Trophoblast cell (in vitro differentiated cells and primary cell): Measurements from ENCODE around the gene FAM25G.
"Not testable (repeated sequence)": the region's sequence is repeated elsewhere in the genome, so short reads cannot be mapped to it uniquely, and the experiment has no call there.

Source experiments
- DNase-seq, 2 donors: peaks; one replicate each; pipeline ENCODE4 v3.0.0-alpha.2; 2016
- H2AFZ ChIP-seq: 2 replicates; pipeline ENCODE4 v1.6.1; 2013; ENCODE audit warnings: low read length, moderate library complexity, mild to moderate bottlenecking; ENCODE audit not compliant: insufficient read depth, poor library complexity
- H2AK5ac ChIP-seq: 2 replicates; pipeline ENCODE4 v1.6.1; 2013; ENCODE audit warnings: mild to moderate bottlenecking, low read length
- H2BK120ac ChIP-seq: 2 replicates; pipeline ENCODE4 v1.6.1; 2013; ENCODE audit warnings: low read length, mild to moderate bottlenecking, moderate library complexity; ENCODE audit not compliant: insufficient read depth, poor library complexity
- H2BK12ac ChIP-seq: 2 replicates; pipeline ENCODE4 v1.6.1; 2013; ENCODE audit warnings: mild to moderate bottlenecking, low read length, moderate library complexity
- H2BK5ac ChIP-seq: 2 replicates; pipeline ENCODE4 v1.6.1; 2013; ENCODE audit warnings: low read length, low read depth, moderate library complexity, mild to moderate bottlenecking; ENCODE audit not compliant: poor library complexity
- H3K14ac ChIP-seq: 2 replicates; pipeline ENCODE4 v1.6.1; 2013; ENCODE audit warnings: mild to moderate bottlenecking, low read length
- H3K18ac ChIP-seq: 2 replicates; pipeline ENCODE4 v1.6.1; 2013; ENCODE audit warnings: mild to moderate bottlenecking, low read length
- H3K23ac ChIP-seq: 2 replicates; pipeline ENCODE4 v1.6.1; 2013; ENCODE audit warnings: low read length
- H3K27ac ChIP-seq: 2 replicates; pipeline ENCODE4 v1.5.1; 2013; ENCODE audit warnings: low read depth, mild to moderate bottlenecking, inconsistent platforms, low read length, moderate library complexity
- H3K27me3 ChIP-seq: 2 replicates; pipeline ENCODE4 v1.6.1; 2013; ENCODE audit warnings: inconsistent platforms, mild to moderate bottlenecking, low read length, moderate library complexity; ENCODE audit not compliant: insufficient read depth
- H3K36me3 ChIP-seq, 2 experiments: 1 replicate in 1 of 2; 2 replicates in 1 of 2; pipeline ENCODE4 v1.6.1; 2013; ENCODE audit warnings: low read length in 2 of 2, mild to moderate bottlenecking in 2 of 2, moderate library complexity in 1 of 2; ENCODE audit not compliant: insufficient read depth in 2 of 2, control insufficient read depth in 1 of 2
- H3K4ac ChIP-seq: 2 replicates; pipeline ENCODE4 v1.6.1; 2013; ENCODE audit warnings: low read depth, mild to moderate bottlenecking, low read length, moderate library complexity
- H3K4me1 ChIP-seq, 2 experiments: 1 replicate in 1 of 2; 2 replicates in 1 of 2; pipeline ENCODE4 v1.6.1; 2013; ENCODE audit warnings: low read length in 2 of 2, mild to moderate bottlenecking in 2 of 2, moderate library complexity in 1 of 2; ENCODE audit not compliant: insufficient read depth in 2 of 2, control insufficient read depth in 1 of 2
- H3K4me2 ChIP-seq: 2 replicates; pipeline ENCODE4 v1.6.1; 2013; ENCODE audit warnings: inconsistent platforms, mild to moderate bottlenecking, low read length, moderate library complexity
- H3K4me3 ChIP-seq: 2 replicates; pipeline ENCODE4 v1.5.1; 2013; ENCODE audit warnings: mild to moderate bottlenecking, low read depth, low read length, inconsistent platforms
- H3K79me1 ChIP-seq: one replicate; pipeline ENCODE4 v1.6.1; 2013; ENCODE audit warnings: low read length
- H3K79me2 ChIP-seq: 2 replicates; pipeline ENCODE4 v1.6.1; 2013; ENCODE audit warnings: low read length, mild to moderate bottlenecking; ENCODE audit not compliant: control insufficient read depth, insufficient read depth, poor library complexity
- H3K9ac ChIP-seq: 2 replicates; pipeline ENCODE4 v1.6.1; 2013; ENCODE audit warnings: mild to moderate bottlenecking, low read length
- H3K9me3 ChIP-seq: 2 replicates; pipeline ENCODE4 v1.6.1; 2013; ENCODE audit warnings: low read depth, mild to moderate bottlenecking, control low read depth, inconsistent platforms, low read length; ENCODE audit not compliant: insufficient read depth
- H4K12ac ChIP-seq: 2 replicates; pipeline ENCODE4 v1.6.1; 2013; ENCODE audit warnings: low read depth, mild to moderate bottlenecking, low read length, moderate library complexity
- H4K8ac ChIP-seq: 2 replicates; pipeline ENCODE4 v1.6.1; 2013; ENCODE audit warnings: low read depth, mild to moderate bottlenecking, low read length, moderate library complexity
- H4K91ac ChIP-seq: one replicate; pipeline ENCODE4 v1.6.1; 2013; ENCODE audit warnings: low read depth, mild to moderate bottlenecking, low read length, moderate library complexity
- WGBS: extraction: QIAGEN DNeasy Blood & Tissue Kit; methylation state at CpG from one replicate; pipeline ENCODE4 v1.1.7; 2013; ENCODE audit warnings: missing lambda C conversion rate; ENCODE audit not compliant: insufficient read length, insufficient coverage; ENCODE audit errors: extremely low coverage; 5-methylcytosine and 5-hydroxymethylcytosine counted together

FAM25G gene

DNA sequence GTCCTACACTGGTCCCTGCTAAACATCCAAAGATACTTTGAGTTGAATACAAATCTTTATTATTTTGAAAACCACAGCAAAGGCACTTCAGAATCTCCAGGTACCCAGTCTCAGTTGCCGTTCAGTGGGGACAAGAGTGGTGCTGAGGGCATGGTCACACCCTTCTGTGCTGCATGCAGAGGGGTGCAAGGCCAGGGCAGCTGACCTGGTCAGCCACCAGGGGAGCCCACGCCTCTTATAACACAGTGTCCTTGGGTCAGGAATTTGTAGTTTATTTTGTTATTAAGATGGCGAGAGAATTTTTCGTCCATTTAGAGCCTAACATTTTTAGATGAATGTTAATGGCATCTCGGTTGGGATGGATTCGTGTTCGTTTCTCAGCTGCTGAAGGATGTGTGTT lies 23.5 kb downstream of the FAM25G start:
- not testable (repeated sequence) for H3K4me1 ChIP-seq, H2BK12ac ChIP-seq, H3K79me2 ChIP-seq, H2BK120ac ChIP-seq, H3K18ac ChIP-seq, H2BK5ac ChIP-seq, H3K9me3 ChIP-seq, H3K23ac ChIP-seq, H3K4ac ChIP-seq, H3K9ac ChIP-seq, H3K27ac ChIP-seq, H3K14ac ChIP-seq, H3K4me3 ChIP-seq, H3K4me2 ChIP-seq, DNase-seq, H4K12ac ChIP-seq, H3K27me3 ChIP-seq, H3K79me1 ChIP-seq, H3K36me3 ChIP-seq, H2AFZ ChIP-seq, H4K8ac ChIP-seq, H4K91ac ChIP-seq, H2AK5ac ChIP-seq
- WGBS: no CpG with 5 or more reads among the region's 7 CpGs

DNA sequence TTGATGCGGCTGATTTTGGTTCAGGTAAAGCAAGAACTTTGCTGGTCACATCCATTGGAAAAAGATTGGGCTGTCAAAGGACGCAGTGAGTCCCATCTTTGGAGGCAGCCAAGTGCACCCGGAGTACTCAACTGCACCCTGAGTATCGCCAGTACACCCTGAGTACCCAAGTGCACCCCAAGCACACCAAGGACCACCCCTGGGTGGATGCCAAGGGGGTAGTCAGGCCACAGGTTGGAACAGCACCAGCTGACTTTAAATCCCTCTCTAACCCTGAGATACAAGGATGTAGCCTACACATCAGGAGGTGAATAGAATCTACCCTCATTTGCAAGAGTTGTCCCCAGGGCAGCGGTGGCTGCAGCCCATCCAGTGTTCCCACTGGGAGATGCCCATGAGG lies 24.0 kb downstream of the FAM25G start:
- H3K14ac ChIP-seq, H2BK5ac ChIP-seq, H3K4me2 ChIP-seq, H3K18ac ChIP-seq, H2BK120ac ChIP-seq, H4K91ac ChIP-seq, H3K27me3 ChIP-seq, H3K79me2 ChIP-seq, H3K9ac ChIP-seq, H3K36me3 ChIP-seq, H2BK12ac ChIP-seq, H3K9me3 ChIP-seq, H4K8ac ChIP-seq, H3K79me1 ChIP-seq, H4K12ac ChIP-seq, H3K4me3 ChIP-seq, DNase-seq, H3K27ac ChIP-seq, H3K4ac ChIP-seq, H3K4me1 ChIP-seq, H3K23ac ChIP-seq, H2AFZ ChIP-seq: not testable (repeated sequence)
- WGBS: no CpG with 5 or more reads among the region's 5 CpGs
- H2AK5ac ChIP-seq: peak overlapping the region; percentile 72

GRCh38 chr10:47465216-47465917 lies 26.1 kb downstream of the FAM25G start:
- not testable (repeated sequence) for H3K18ac ChIP-seq, DNase-seq, H3K4me2 ChIP-seq, H4K8ac ChIP-seq, H3K4me1 ChIP-seq, H4K12ac ChIP-seq, H3K14ac ChIP-seq, H3K27ac ChIP-seq, H3K79me1 ChIP-seq, H3K27me3 ChIP-seq, H3K4me3 ChIP-seq, H3K36me3 ChIP-seq, H3K9me3 ChIP-seq, H3K4ac ChIP-seq, H2AFZ ChIP-seq, H3K23ac ChIP-seq, H3K9ac ChIP-seq, H3K79me2 ChIP-seq
- no CpG with 5 or more reads among the region's 14 CpGs for WGBS
- Histone ChIP-seq H2AK5ac (peak overlapping the region; percentile 62), H2BK12ac (peak overlapping the region; percentile 71), H4K91ac (peak overlapping the region; percentile 47), H2BK5ac (peak overlapping the region; percentile 49), H2BK120ac (peak overlapping the region; percentile 51)

DNA sequence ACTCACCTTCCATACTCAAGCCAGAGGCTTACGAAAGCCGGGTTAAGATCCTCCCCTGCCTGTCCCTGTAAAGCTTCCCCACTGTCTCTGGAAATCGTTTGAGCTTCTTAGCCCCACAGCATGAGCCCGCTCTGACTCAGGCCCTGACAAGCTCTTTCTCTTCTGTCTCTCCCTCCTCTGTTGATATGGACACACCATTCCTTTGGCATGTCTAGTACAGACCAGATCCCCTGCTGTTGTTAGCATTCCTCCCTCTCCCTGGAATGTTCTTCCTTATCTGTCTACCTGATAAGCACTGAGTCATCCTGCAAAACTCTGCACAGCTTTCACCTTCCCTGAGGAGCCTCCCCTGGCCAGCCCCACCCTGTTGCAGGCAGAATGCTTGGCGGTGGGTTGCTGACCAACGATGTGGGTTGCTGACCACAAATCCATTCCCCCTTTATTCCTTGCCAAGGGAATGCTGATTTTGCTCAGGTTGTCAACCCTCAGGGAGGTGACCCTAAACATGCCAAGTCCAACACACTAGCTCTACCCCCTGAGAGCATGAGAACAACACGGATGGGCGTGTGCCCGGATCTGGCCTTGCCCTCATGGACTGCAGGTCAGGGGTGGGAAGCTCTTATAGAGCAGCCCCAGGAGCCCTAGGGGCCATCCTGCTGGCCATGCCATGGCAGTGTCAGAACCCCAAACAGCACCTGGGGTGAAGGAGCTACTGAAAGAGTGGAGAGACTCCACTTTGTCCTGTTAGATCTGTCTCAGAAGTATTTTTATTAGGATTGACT lies 28.7 kb downstream of the FAM25G start:
- H3K9ac ChIP-seq, H3K23ac ChIP-seq, H2BK12ac ChIP-seq, H3K4me1 ChIP-seq, H3K36me3 ChIP-seq, H3K79me1 ChIP-seq, H2AK5ac ChIP-seq, H3K18ac ChIP-seq, H3K4me3 ChIP-seq, H3K9me3 ChIP-seq, H3K27me3 ChIP-seq, H2AFZ ChIP-seq, H2BK120ac ChIP-seq, DNase-seq, H3K4ac ChIP-seq, H4K12ac ChIP-seq, H4K8ac ChIP-seq, H3K14ac ChIP-seq, H3K4me2 ChIP-seq, H3K79me2 ChIP-seq: not testable (repeated sequence)
- Histone ChIP-seq H3K27ac (peak overlapping the region; percentile 57), H4K91ac (peak overlapping the region; percentile 72), H2BK5ac (peak overlapping the region; percentile 31)
- no CpG with 5 or more reads among the region's 9 CpGs for WGBS
